Epithelial cell of esophagus (primary cell): Measurements from ENCODE around the gene GRPR.
"Not testable (repeated sequence)": the region's sequence is repeated elsewhere in the genome, so short reads cannot be mapped to it uniquely, and the experiment has no call there.

Experiments used
- DNase-seq: peaks from one replicate; pipeline ENCODE4 v3.0.0; 2010; ENCODE audit warnings: low read depth
- H3K4me3 ChIP-seq: 2 replicates; pipeline ENCODE4 v1.5.1; 2011; ENCODE audit warnings: mild to moderate bottlenecking, low read length, control low read depth
- CTCF ChIP-seq: IDR thresholded peaks from 2 replicates; pipeline ENCODE4 v1.5.1; 2011; ENCODE audit warnings: low read depth, mild to moderate bottlenecking, low read length, control low read depth, inconsistent platforms; ENCODE audit not compliant: insufficient read depth; ENCODE audit errors: missing control alignments

GRPR gene

GRCh38 chrX:16171944-16172343, 48.6 kb downstream of the GRPR start:
- no peak overlapping the region for H3K4me3 ChIP-seq
- DNase-seq = no peak
- TF ChIP-seq CTCF = no peak

DNA sequence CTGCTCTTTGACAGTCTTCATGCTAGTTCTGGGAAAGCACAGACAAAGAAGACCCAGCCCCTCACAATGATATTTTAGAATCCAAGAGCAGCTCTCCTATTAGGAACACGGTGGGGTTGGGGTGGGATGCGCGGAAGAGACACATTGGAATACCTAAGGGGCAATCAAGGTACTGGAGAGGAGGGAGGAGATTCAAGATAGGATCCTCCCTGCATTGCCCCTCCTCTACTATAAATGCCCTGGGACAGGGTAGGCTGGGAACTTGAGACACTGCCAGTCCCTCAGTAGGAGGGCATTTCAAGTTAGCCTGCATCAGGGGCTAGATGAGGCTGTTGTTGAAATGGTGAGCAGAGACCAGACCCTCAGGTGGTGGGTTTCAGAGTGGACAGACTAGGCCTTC, 49.0 kb downstream of the GRPR start:
- no peak overlapping the region for H3K4me3 ChIP-seq
- no peak for DNase-seq
- TF ChIP-seq CTCF = no peak

GRCh38 chrX:16175329-16176061, 52.1 kb downstream of the GRPR start:
- no peak for TF ChIP-seq CTCF
- DNase-seq = no peak
- H3K4me3 ChIP-seq = no peak overlapping the region

DNA sequence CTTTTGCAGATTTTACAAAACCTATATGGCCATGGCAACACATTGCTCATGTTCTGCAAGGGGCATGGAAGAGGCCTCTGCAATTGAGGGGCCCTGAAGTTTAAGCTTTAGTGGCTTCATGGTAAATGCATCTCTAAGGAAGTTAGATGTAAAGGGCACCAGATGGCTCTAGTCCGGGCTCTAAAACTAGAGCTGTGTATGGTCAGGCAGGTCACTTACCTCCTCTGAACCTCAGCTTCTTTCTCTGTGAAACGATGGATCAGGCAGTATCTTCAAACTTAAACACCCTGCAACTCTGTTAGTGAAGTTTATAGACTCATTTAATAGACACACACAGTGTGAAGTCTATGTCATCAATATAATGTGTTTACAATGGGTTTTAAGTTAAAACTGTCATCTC, 53.9 kb downstream of the GRPR start:
- TF ChIP-seq CTCF = no peak
- no peak overlapping the region for H3K4me3 ChIP-seq
- no peak for DNase-seq

DNA sequence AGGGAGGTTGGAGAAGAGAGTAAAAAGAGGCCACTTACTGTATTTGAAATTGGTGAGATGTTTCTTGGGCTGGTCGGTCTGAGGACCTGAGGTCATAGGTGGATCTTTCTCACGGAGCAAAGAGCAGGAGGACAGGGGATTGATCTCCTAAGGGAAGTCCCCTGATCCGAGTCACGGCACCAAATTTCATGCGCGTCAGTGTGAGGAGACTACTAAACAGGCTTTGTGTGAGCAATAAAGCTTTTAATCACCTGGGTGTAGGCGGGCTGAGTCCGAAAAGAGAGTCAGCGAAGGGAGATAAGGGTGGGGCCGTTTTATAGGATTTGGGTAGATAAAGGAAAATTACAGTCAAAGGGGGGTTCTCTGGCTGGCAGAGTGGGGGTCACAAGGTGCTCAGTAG, 60.5 kb downstream of the GRPR start:
- not testable (repeated sequence) for H3K4me3 ChIP-seq, DNase-seq

DNA sequence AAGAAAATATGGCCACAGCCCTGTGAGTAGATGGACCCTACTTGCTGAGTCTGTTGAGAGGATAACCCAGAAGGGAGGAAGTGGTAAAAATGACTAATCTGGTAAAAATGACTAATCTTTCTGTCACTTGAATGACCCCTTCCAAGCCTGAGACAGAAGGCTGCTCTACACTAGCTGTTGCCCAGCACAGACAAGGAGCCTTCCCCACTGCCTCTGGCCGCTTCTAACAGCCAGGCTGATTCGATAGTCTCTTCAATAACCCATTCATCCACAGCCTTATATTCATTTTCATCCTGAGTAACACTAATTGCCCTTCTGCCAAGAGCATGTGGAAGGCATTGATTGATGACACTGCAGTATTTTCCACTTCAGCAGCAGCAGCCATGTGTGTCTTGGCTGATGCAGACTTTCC, 62.4 kb downstream of the GRPR start:
- TF ChIP-seq CTCF = no peak
- H3K4me3 ChIP-seq = no peak overlapping the region
- DNase-seq = peak; percentile 52

GRCh38 chrX:16186380-16187007, 63.1 kb downstream of the GRPR start:
- no peak for DNase-seq
- no peak overlapping the region for H3K4me3 ChIP-seq
- TF ChIP-seq CTCF = no peak
